GM21390 (cell line): ENCODE measurements around the gene PGM2.
A peak's percentile ranks its signal among the peaks of the same experiment; 100 is the strongest.
"Not testable (repeated sequence)": the region's sequence is repeated elsewhere in the genome, so short reads cannot be mapped to it uniquely, and the experiment has no call there.

ENCODE experiments used
- ATAC-seq: cut with Tn5 transposase; IDR thresholded peaks from one replicate; pipeline ENCODE4 v1.9.1; 2021; ENCODE audit not compliant: unreplicated experiment

The PGM2 gene

GRCh38 chr4:37826295-37827029 lies at the start of gene PGM2:
PGM2 (plus strand) TSS chr4:37826686; CDS start chr4:37826733, 47 bp downstream.
- peak; percentile 97 for ATAC-seq

DNA sequence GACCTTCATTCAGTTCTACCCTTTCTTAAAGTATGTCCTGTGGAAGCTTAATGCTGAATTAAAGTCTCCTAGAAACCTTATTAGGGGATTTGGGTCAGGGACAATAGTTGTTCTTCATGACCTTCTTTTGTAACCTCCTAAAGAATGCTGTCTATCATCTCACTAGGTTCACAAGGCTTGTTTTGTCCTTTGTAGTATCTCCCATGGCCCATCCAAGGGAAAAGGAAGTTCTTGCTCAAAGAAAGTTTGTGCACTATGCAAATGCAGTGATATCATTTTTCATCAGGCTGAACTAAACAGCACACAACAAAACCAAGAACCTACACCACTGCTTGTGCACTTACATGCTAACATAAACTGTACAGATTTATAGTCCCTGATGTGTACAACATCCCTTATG lies 46.6 kb upstream of the PGM2 start:
- ATAC-seq, result no peak

DNA sequence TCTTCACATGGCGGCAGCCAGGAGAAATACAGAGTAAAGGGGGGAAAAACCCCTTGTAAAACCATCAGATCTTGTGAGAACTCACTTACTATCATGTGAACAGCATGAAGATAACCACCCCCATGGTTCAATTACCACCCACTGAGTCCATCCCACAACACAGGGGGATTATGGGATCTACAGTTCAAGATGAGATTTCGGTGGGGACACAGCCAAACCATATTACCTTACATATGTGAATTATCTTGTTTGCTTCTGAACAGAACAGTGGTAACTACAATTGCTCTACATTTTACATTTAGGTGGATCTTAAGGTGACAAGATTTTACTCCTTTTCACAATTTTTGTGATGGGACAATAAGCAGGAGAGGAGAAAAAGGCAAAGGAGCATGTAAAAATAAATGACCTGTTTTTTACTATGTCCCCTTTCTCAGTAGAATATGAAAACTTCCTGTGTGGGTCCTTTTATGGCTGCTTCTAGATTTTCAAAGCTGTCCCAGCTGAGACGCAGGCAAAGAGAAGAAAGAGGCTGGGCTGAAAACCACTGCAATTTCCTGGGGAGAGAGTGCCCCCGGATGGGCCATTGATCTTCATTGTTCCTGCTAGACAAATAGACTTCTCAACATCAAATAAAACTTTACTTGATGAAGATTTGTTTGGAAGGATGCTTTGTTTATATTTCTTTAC lies 45.9 kb upstream of the PGM2 start:
- no peak for ATAC-seq

GRCh38 chr4:37781131-37781455 lies 45.4 kb upstream of the PGM2 start:
- no peak for ATAC-seq

- ATAC-seq, result not testable (repeated sequence)
Observed at GRCh38 chr4:37786267-37786666, 40.2 kb upstream of the PGM2 start.

GRCh38 chr4:37787883-37788460 lies 38.5 kb upstream of the PGM2 start:
- not testable (repeated sequence) for ATAC-seq

DNA sequence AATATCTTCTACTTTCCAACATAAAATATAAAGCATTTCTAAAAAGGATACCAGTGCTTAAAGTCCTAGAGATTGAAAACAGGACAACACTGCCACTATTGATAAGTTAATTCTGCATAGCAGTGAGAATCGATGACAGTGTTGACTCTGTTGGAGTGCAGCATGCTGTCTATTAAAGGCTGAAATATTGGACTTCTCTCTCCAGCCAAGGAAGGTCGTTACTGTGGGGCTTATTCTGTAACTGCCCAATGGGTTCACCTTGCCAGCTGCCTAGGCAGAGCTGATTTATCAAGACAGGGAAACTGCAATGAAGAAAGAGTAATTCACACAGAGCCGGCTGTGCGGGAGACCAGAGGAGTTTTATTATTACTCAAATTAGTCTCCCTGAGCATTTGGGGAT lies 37.7 kb upstream of the PGM2 start:
- ATAC-seq, result no peak

DNA sequence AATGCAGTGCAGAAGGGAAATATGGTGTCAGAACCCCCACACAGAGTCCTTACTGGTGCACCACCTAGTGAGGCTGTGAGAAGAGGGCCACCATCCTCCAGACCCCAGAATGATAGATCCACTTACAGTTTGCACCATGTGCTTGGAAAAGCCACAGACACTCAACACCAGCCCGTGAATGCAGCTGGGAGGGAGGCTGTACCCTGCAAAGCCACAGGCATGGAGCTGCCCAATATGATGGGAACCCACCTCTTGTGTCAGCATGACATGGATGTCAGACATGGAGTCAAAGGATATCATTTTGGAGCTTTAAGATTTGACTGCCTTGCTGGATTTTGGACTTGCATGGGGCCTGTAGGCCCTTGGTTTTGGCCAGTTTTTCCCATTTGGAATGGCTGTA lies 34.2 kb upstream of the PGM2 start:
- no peak for ATAC-seq

DNA sequence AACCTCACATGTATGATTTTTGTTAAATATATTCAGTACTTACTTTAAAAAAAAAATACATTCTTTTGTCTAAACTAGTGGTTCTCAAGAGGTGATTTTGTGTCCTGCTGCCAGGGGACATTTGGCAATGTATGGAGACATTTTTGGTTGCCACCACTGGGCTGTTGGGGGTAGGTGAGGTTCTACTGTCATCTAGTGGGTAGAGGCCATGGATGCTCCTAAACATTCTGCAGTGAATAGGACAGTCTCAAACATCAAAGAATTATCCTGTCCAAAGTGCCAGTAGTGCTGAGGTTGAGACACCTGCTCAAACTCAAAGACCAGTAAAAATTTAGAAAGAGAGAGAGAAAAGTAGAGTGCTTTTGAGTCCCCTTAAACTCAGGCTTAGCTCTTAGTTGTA lies 32.9 kb upstream of the PGM2 start:
- ATAC-seq, result no peak

GRCh38 chr4:37794056-37794455 lies 32.4 kb upstream of the PGM2 start:
- no peak for ATAC-seq

GRCh38 chr4:37795581-37796195 lies 30.8 kb upstream of the PGM2 start:
- ATAC-seq, result no peak

DNA sequence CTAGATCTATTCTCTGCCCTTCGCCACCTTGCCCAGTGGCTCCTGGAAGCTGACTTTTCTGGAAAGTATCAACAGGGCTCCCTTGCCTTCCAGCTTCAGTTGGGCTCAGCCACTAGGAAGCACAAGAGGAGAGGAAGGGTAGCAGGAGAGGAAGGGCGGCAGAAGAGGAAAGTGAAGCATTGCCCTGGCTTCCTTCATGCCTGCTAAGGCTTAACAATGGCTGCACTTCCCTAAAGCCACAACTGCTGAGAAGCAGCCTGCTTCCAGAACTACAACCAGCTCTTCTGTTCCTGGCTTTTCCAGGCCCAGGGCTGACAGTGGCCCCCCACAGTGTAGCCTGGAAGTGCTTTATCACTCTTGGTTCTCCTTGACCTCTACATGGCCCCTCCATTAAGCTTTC lies 29.1 kb upstream of the PGM2 start:
- ATAC-seq, result no peak

GRCh38 chr4:37797923-37798322 lies 28.6 kb upstream of the PGM2 start:
- ATAC-seq, result no peak

GRCh38 chr4:37798616-37799015 lies 27.9 kb upstream of the PGM2 start:
- ATAC-seq, result no peak

- ATAC-seq, result no peak
Observed at GRCh38 chr4:37799941-37800554, 26.4 kb upstream of the PGM2 start.

DNA sequence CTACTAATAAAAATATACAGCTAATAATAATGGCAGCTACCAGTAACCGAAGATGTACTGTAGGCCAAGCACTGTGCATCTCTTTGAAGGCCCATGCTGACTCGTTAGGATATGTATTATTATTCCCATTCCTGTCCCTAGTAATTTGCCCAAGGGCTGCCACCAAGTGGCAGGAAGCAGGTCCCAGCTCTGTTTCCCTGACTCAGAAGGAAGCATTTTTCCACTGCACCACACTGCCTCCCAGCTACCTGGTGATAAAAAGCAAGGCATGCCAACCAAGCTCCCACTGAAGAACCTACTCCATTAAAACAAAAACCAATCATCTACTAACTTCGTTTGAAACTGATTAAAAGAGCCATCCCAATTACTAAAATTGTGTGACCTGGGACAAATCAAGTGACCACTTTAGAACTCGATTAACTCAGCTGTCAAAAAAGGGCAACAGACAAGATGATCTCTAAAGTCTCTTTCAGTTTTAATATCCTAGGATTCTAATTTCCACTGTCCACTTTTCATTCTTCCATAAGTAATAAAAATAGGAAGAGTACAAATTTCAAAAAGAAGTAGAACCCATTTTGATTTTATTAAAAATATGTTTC lies 24.3 kb upstream of the PGM2 start:
- no peak for ATAC-seq

DNA sequence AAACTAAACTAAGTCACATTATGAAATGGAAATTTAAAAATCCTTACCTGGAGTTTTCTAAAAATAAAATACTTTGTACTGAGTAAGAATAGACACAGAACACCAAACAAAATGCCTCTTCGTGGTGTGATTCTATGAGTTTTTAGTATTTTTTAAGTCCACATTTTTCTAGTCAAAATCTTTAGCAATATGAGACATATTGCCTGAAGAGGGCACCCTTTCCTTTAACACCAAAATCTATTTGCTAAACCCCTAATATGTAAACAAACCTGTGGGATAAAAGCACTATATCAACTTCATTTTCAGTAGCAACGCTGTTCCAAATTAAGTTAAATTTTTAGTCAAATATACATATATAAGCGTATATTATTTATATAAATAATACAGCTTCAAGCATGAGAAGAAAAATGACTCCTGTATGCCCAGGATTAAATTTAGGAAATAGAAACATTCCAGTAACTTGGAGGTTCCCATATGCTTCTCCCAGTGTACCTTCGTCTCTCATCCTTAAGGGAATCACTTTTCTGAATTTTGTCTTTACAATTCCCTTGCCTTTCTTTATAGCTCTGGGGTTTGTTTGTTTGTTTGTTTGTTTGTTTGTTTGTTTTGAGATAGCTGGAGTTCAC lies 23.0 kb upstream of the PGM2 start:
- no peak for ATAC-seq

DNA sequence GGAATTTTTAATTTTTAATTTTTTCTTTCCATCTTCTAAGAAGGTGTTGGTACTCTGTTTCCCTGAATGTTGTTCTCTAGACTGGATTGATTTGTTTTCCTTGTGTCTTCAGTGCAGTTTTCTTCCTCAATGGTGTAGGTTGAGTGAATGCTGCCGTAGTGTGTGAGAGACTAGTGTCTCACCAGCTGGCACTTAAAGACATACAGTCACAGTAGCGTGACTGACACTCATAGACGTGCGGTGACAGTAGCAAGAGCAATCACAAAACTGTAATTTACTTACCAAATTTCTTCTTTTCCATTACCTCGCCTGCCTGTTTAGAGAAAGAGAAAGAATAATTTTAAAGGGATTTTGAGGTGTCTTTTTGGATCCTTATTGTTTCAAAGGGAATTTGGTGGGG lies 21.4 kb upstream of the PGM2 start:
- no peak for ATAC-seq

- ATAC-seq, result no peak
Observed at GRCh38 chr4:37812713-37813112, 13.8 kb upstream of the PGM2 start.

- no peak for ATAC-seq
Observed at GRCh38 chr4:37815591-37815990, 10.9 kb upstream of the PGM2 start.

DNA sequence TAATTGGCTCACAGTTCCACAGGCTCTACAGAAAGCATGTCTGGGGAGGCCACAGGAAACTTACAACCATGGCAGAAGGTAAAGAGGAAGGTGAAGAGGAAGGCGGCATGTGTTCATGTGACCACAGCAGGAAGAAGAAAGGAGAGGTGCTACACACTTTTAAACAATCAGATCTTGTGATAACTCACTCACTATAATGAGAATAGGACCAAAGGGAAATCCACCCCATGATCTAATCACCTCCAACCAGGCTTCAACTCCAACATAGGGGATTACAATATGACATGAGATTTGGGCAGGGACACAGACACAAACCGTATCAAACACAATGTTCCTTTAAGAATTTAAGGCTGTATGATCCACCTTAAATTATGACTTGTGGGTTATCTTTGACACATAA lies 10.5 kb upstream of the PGM2 start:
- no peak for ATAC-seq
